ENCODE data around the gene AMN1.
"Not testable (repeated sequence)": the region's sequence is repeated elsewhere in the genome, so short reads cannot be mapped to it uniquely, and the experiment has no call there.

Gene AMN1

DNA sequence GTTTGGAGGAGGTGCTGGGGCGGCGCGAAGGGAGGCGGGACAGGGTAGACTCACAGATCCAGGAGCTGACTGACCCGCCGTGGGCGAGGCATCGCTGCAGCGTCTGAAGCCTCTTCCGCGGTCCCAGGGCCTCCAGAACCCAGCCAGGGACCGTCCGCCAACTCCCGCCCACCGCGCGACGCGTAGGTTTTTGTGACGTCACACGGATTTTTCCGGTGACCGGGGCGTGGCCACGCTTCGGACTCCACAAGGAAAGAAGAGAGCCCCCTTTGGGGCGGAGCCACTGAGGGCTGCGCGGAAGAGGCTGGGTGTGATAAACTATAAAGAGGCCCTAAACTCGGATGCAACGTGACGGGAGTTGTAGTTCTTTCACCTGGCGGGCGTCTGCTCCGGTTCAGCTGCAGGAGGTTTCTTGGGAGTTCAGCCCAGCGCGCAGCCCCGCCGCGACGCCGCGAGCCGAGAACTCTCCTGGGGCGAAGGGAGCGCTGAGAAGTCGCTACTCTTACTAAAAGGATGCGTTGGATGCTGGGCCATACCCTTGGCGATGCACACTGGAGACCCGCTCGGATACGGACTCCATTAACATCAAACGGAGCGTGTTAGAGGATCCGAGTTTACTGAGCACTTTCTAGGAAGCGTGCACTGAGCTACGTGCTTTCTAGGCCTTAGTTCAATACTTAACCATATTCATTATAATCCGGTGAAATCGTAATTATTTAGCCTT lies at the start of gene AMN1:
Gene AMN1 (minus strand): TSS at position 105 of the 724 bp plus-strand sequence. CDS start 13 bp downstream, at position 92.
- in situ Hi-C loops (cut with MboI; ENCODE audit: low sequenced_read_pairs): no loop called here

DNA sequence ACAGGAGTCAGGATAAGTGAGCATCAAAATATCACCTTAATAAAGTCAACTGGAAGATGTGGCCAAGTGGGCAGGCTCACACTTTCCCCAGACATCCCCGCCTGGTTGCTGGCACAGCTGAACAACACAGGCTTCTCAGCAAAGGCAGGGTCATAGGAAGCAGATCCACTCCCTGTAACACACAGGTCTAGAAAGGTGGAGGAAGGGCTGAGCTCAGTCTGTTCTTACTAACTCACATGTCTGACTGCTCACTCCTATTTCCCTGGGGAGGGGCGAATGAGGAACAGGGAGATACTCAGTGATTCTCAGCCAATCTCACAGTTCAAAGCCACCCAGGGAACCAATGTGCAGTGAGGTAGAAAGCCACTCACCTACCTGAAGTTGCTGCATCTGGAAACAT lies 45.0 kb upstream of the AMN1 start:
- in situ Hi-C loops (cut with MboI; ENCODE audit: low sequenced_read_pairs): no loop called here

DNA sequence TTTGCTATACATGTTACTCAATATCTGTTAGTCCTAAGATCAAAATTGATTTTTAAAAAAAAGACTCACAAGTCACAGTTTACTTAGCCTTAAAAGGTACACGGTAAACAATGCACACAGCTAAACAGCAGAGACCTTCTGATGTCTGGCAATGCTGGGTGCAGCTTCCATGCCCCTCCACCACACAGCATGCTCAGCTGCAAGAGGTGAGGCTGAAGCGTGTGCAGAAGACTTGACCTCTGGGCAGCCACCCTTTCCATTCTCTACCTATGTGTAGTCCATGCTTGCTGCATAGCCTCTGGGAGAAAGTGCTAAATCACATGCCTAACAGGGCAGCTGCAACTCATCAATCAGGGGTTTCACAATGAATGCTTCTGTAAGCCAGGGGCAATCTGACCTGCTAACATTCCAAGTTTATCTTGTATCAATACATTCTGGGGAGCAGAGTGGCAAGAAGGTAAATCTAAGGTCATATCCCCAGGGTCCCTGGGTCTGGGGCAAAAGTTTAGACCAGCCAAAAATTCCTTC lies 44.5 kb upstream of the AMN1 start:
- in situ Hi-C loops (cut with MboI; ENCODE audit: low sequenced_read_pairs): no loop called here

DNA sequence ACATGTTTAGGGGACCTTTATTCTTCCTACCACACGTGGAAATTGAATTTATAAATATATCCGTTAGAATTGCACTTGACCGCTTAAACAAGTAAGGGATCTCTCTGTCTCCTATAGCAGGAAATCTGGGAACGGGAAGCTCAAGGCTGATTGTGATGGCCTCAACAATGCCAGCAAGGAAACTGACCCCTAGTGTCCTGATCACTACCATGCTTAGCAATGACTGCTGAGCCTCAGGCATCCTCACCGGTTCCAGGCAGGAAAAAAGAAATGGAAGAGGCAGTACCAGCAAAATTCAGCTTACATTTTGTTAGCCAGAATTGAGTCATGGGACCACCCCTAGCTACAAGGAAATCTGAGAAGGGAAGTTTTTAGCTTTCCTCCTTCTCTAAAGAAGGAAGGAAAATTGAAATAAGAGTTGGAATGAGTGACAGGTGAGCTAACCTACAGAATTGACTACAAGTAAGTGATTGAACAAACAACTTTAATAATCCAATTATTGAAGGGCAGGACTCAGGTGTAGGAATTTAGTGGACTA lies 43.9 kb upstream of the AMN1 start:
- in situ Hi-C loops (cut with MboI; ENCODE audit: low sequenced_read_pairs): no loop called here

DNA sequence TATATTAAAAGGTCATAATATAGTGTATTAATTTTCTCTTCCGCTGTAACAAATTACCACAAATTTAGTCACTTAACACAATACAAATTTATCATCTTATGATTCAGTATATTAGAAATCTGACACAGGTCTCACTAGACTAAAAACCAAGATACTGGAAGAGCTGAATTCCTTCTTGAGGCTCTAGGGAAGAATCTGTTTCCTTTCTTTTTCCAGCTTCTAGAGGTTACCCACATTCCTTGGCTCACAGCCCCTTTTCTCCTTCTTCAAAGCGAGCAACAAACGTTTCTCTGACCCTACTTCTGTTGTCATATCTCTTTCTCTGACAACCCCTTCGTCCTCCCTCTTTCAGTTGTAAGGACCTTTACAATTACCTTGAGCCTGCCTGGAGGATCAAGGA lies 43.4 kb upstream of the AMN1 start:
- in situ Hi-C loops (cut with MboI; ENCODE audit: low sequenced_read_pairs): no loop called here

DNA sequence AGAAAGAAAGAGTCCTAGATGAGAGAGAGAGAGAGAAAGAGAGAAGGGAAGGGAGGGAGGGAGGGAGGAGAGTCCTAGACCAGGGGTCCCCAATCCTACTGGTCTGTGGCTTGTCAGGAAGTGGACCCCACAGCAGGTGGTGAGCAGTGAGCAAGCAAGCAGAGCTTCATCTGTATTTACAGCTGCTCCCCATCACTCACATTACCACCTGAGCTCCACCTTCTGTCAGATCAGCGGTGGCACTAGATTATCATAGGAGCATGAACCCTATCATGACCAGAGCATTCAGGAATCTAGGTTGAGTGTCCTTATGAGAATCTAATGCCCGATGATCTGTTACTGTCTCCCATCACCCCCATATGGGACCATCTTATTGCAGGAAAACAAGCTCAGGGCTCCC lies 39.2 kb upstream of the AMN1 start:
- in situ Hi-C loops (cut with MboI; ENCODE audit: low sequenced_read_pairs): no loop called here

DNA sequence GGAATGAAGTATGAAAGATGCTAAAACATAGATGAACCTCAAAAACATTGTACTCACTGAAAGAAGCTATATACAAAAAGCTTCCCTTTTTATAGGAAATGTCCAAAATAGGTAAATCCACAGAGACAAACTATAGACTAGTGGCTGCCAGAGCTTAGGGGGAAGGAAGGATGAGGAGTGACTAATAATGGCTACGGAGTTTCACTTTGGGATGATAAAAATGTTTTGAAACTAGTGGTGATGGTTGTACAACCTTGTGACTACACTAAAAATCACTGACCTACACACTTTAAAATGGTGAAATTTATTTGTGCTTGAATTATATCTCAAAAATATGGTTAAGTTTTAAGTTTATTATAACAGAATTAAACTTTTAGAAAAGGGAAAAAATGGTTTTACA lies 37.1 kb upstream of the AMN1 start:
- in situ Hi-C loops (cut with MboI; ENCODE audit: low sequenced_read_pairs): no loop called here

DNA sequence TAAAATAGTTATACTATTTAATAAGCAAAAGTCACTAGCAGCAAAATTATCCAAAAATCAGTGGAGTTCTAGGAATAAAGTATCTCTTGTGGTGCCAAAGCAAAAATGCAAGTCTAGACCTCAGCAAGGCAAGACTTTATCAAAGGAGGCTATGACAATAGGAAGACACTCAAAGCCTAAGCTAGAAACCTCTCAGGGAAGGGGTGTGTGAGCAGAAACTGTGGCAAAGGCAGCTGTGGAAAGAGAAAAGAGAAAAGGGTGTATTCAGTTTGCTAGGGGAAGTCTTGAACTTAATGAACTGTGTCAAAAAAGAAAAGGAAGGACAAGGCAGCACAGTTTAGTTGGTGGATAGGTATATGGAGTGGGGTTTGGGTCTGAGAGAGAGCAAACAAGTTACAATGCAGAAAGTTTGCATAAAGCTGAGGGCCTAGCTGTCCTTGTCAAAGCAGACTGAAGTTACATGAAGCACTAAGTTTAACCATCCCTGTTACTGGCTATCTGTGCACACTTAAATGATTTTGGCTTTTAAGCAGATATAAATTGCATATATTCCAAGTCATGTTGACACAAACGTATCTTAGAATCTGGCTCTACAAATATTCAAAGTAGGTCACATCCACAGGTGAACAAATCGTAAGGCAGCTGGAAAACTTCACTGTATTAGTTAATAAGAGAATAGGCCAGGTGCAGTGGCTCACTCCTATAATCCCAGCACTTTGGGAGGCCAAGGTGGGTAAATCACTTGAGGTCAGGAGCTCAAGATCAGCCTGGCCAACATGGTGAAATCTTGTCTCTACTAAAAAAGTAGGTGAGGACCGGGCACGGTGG lies 31.0 kb upstream of the AMN1 start:
- in situ Hi-C loops (cut with MboI; ENCODE audit: low sequenced_read_pairs): no loop called here

DNA sequence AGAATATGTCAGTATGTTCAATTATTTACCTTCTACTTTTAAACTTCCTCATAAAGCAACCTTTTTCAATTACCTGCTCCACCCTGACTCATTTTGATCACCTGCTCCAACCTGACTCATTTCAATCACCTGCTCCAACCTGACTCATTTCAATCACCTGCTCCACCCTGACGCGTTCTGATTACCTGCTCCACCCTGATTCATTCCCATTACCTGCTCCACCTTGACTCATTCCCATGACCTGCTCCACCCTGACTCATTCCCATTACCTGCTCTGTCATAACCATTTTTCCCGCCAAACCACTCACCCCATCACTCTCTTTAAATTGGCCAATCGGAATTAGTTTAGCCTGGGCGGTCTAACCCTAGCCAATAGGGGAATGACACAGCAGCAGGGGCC lies 29.5 kb upstream of the AMN1 start:
- in situ Hi-C loops (cut with MboI; ENCODE audit: low sequenced_read_pairs): not testable (repeated sequence)

DNA sequence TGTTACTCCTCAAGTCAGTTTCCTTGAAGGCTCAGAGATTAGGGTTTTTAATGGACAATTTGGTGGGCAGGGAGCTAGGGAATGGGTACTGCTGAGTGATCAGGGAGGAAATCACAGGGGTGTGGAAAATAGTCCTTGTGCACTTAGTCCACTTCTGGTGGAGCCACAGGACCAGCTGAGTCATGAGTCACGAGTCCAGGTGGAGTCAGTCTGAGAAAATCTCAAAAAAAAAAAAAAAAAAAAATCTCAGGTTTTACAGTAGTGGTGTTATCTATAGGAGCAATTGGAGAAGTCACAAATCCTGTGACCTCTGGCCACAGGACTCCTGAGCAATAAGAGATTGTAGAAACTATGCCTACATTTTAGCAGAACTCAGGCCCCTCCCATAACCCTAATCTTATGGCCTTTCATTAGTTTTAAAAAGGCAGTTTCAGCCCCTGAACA lies 28.2 kb upstream of the AMN1 start:
- in situ Hi-C loops (cut with MboI; ENCODE audit: low sequenced_read_pairs): no loop called here

DNA sequence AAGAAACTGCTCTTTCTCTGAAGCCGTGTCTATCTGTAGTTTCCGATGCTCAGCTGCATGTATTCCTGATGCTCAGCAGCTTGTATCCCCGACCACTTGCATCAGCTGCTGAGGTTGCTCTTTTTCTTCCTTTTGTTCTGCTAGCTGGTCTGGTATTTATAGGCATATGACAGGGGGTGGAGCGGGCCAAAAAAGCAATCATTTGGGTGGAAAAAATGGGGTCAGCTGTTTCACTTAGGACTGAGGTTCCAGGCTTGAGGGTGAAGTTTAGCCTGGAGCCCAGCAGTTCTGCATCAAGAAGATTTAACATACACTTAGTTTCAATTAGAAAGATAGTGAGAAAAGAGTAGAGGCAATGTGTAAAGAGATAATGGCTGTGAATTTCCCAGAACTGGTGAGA lies 23.6 kb upstream of the AMN1 start:
- in situ Hi-C loops (cut with MboI; ENCODE audit: low sequenced_read_pairs): no loop called here

DNA sequence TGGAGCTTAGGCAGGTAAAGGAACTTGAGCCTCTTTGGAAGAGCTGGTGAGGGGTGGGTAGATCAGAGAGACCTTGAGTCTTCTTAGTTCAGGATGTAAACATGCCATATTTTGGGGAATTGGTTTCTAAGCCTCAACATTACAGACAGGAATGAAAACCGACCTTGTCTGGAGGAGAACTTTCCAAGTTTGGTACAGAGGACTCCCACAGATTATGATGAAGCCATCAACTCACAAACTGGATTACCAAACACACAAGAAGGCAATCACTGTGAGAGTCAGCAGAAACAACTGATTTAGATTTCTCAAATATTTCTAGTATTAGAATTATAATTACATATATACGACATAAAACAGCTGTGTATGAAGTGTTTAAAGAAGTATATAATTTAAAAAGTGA lies 22.3 kb upstream of the AMN1 start:
- in situ Hi-C loops (cut with MboI; ENCODE audit: low sequenced_read_pairs): no loop called here

DNA sequence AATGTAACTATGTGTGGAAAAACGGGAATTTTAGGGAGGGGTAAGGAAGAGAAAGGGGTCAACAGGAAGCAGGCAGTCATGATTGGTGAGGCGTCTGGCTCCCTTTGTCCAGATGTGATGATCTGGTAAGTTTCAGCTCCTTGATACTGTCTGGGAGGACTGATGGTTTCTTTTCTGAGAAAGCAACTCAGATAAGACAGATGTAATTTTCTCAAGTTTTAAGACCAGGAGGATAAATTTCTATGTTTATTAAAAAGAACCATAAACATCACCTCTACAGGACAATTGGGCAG lies 21.9 kb upstream of the AMN1 start:
- in situ Hi-C loops (cut with MboI; ENCODE audit: low sequenced_read_pairs): no loop called here

DNA sequence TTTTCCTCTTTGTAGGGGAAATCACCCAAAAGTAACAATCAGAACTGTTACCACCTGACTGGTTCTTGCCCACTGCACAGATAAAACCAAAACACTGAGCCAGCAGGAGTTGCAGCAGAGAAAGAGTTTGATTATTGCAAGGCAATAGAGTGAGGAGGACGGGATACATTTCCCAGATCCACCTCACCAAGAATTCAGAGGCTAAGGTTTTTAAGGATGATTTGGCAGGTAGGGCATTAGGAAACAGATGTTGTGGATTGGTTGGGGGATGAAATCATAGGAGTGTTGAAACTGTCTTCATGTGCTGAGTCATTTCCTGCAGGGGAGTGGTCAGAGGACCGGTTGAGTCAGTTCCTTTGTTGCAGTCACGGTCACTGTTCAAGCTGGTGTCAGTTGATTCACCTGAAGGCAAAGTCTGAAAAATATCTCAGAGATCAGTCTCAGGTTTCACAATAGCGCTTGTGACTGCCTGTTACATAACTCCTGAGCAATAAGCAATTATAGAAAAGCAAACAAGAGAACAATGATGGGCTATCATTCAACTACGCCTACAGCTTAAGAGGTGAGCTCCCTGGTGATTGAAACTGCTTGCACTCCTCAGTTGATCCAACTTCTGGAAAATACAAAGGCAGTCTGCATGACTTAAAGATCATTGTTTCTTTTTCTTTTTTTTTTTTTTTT lies 20.3 kb upstream of the AMN1 start:
- in situ Hi-C loops (cut with MboI; ENCODE audit: low sequenced_read_pairs): no loop called here

DNA sequence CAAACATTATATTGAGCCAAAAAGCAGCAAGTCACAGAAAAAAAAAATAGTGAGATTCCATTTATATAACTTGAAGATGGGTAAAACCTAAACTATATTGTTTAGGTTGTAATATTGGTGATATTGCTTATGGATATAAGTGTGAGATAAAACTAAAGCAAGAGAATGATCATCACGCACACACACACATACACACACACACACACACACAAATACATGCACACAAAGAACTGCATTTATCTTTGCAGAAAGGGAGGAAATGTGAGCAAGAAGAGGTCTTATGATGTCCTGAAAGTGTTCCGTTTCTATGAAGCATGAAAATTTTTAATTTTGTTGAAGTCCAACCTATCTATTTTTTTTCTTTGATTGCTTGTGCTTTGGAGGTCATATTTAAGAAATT lies 16.4 kb upstream of the AMN1 start:
- in situ Hi-C loops (cut with MboI; ENCODE audit: low sequenced_read_pairs): no loop called here

DNA sequence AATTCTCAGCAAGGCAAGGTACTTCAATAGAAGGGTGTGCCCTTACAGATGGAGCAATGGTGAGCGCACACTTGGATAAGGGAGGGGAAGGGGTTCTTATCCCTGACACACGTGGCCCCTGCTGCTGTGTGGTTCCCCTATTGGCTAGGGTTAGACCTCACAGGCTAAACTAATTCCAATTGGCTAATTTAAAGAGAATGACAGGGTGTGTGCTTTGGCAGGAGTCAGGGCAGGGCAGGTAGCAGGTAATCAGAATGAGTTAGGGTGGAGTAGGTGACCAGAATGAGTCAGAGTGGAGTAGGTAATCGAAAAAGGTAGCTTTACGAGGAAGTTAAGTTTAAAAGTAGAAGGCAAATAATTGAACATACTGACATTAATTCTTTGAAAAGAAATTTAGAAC lies 15.5 kb upstream of the AMN1 start:
- in situ Hi-C loops (cut with MboI; ENCODE audit: low sequenced_read_pairs): not testable (repeated sequence)

DNA sequence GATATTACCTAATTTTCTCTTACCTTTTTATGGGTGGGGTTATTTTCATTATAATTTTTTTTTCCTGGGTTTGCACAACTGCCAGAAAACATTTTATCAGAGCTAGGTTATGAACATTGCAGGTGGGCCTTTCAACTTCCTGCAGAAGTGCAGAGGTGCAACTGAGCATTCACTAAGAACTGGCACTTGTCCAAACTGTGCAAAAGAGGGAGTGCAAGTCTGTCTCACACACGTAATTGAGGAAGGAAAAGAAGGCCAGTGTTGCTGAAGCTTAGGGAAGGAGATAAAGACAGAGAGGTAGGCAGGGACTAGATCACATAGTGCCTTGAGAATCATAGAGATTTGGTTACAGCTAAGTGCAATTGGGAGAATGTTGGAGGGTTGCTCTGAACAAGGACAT lies 14.1 kb upstream of the AMN1 start:
- in situ Hi-C loops (cut with MboI; ENCODE audit: low sequenced_read_pairs): no loop called here

DNA sequence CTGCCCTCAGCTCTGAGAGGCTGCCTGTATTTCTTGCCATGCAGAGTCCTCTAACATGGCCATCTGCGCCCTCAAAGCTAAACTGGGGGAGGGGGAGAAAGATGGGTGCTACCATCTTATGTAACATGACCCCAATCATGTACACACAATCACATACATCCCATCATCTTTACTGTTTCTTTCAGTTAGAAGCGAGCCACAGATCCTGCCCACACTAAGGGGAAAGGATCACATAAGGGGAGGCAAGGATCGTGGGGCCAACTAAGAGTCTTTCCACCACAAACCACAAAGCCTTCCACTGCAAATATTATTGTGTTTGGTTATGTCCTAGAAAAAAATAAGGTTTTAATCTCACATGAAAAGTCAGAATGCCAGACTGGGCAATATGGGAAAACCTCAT lies 11.8 kb upstream of the AMN1 start:
- in situ Hi-C loops (cut with MboI; ENCODE audit: low sequenced_read_pairs): no loop called here

DNA sequence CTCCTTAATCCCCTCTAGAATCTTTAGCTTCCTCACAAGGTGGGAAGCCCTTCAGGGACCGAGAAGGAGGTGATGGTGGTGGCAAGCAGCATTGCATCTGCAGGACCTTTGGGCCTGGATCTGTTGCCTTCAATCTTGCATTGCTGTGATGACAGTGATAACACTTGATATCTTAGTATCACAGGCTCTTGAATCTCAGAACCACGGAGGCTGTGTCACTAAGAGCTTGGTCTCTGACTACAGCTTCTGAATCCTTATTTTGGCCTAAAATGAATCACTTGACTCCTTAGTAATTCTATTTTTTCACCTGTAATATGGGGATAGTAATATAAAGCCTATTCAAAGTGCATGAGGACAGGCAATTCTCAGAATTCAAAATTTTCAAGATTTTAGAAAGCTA lies 8.9 kb upstream of the AMN1 start:
- in situ Hi-C loops (cut with MboI; ENCODE audit: low sequenced_read_pairs): no loop called here

DNA sequence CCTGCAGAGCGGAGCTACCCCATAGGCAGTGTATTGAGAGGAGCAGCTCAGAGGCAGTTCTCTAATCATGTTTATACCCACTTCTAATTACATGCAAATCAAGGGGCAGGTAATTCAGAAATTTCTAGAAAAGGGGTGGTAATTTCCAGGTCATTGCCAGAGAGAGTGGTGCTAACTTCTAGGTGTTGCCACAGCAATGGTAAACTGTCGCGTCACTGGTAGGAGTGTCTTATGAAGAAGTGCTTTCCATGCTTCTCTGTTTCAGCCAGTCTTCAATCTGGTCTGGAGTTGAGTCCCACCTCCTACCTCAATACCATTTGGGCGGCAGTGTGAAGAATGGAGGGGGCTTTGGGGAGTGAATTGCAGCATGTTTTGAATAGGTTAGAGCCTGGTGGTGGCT lies 8.5 kb upstream of the AMN1 start:
- in situ Hi-C loops (cut with MboI; ENCODE audit: low sequenced_read_pairs): no loop called here

DNA sequence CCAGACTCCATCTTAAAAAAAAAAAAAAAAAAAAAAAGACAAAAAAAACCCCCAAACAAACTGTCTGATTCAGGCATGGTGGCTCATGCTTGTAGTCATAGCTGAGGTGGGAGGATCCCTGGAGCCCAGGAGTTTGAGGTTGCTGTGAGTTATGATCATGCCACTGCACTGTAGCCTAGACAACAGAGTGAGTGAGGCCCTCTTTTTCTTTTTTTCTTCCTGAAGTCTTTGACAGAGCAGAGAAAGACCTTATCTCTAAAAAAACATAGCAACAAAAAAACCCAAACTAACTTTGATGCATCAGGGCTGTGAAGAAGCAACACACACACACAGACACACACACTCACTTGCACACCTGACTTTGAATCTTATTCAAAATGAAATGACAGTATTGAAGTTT lies 7.7 kb upstream of the AMN1 start:
- in situ Hi-C loops (cut with MboI; ENCODE audit: low sequenced_read_pairs): no loop called here

Measured in HL-60/S4 treated with phorbol 12-myristate 13-acetate at 8.2 ng/mL for 4 days and 3 days (cell line).